ENCODE results near the gene GABRG3.

DNA sequence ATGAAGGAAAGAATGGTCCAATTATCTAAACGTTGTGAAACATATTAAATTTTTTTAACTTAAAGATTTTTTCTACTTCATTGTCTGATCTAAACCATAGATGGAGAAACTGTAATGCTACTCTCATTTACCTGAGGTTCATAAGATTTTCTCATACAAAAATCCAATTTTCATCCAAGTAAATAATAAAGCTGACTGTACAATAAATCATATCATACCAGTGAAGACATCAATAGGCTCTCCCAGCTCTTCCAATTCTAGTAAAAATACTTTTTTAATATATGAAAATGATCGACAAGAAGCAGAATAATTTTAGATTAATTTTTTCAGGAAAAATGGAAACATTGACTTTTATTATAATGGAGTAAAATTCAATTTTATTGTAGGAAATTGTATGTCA is 260.8 kb downstream of the GABRG3 start:
- no peak for TF ChIP-seq TAF1 (IDR thresholded peaks at IDR 0.05; ENCODE audit: borderline replicate concordance, insufficient read depth, low read length)
- TF ChIP-seq POLR2AphosphoS5 (IDR thresholded peaks at IDR 0.05; ENCODE audit: low read depth, low read length): no peak
- no peak for TF ChIP-seq REST (IDR thresholded peaks at IDR 0.05; ENCODE audit: insufficient read depth in 1 of 2, low read depth in 2 of 2, low read length in 2 of 2)

Measured in PFSK-1 (cell line).